PC-9 (cell line): ENCODE measurements around the gene GMDS. TPM values are rescaled to one million over a fixed set of nuclear protein-coding genes. Genes with fewer than 3 reads are reported as not detected.

Source experiments
- BruUV-seq: library from RNA; stranded (reverse); fragments of 400-500 nt; replicated peaks from 2 replicates; lab custom pipeline; 2021; lab: Mats Ljungman, UMichigan
- CTCF ChIA-PET: fragments of 300-600 bp; sonication (Branson Sonifier 250); formaldehyde crosslinking; loops from one replicate; lab custom pipeline; 2022; ENCODE audit warnings: antibody characterized with exemption; lab: Charles Lee
- POLR2A ChIA-PET: fragments of 300-600 bp; sonication (Branson Sonifier 250); formaldehyde crosslinking; loops from one replicate; lab custom pipeline; 2022; ENCODE audit warnings: antibody characterized with exemption; ENCODE audit not compliant: unreplicated experiment; lab: Charles Lee
- DNase-seq, 2 experiments: peaks; one replicate each; pipeline versions ENCODE4 v3.0.0 to v3.0.0-alpha.2; 2015 to 2022; ENCODE audit warnings: mixed read lengths in 1 of 2
- H2AFZ ChIP-seq: fragments of 200-600 bp; sonication (generic); 2 replicates; pipeline ENCODE4 v1.8.1; 2017; ENCODE audit warnings: antibody characterized with exemption
- H3F3A ChIP-seq: fragments of 200-600 bp; sonication (generic); 2 replicates; pipeline ENCODE4 v1.8.1; 2017; ENCODE audit warnings: antibody characterized with exemption, mild to moderate bottlenecking, low read depth; ENCODE audit not compliant: insufficient read depth
- H3K27ac ChIP-seq: fragments of 200-600 bp; sonication (generic); 2 replicates; pipeline ENCODE4 v1.6.1; 2016; ENCODE audit warnings: mixed run types
- H3K27me3 ChIP-seq: fragments of 200-600 bp; sonication (generic); 2 replicates; pipeline ENCODE4 v1.6.1; 2016; ENCODE audit warnings: low read depth, mixed run types; ENCODE audit not compliant: insufficient read depth
- H3K36me3 ChIP-seq: fragments of 200-600 bp; sonication (generic); 2 replicates; pipeline ENCODE4 v1.6.1; 2016; ENCODE audit warnings: low read depth, mixed run types
- H3K4me1 ChIP-seq: fragments of 200-600 bp; sonication (generic); replicated peaks from 2 replicates; pipeline ENCODE4 v1.6.1; 2016; ENCODE audit warnings: mixed run types; ENCODE audit not compliant: insufficient read depth
- H3K4me2 ChIP-seq: fragments of 200-600 bp; sonication (generic); 2 replicates; pipeline ENCODE4 v1.6.1; 2017; ENCODE audit warnings: mixed run types
- H3K4me3 ChIP-seq: fragments of 200-600 bp; sonication (generic); 2 replicates; pipeline ENCODE4 v1.6.1; 2016; ENCODE audit warnings: mixed run types
- H3K79me2 ChIP-seq: fragments of 200-600 bp; sonication (generic); 2 replicates; pipeline ENCODE4 v1.6.1; 2017; ENCODE audit warnings: low read depth, mixed run types
- H3K9me2 ChIP-seq: fragments of 200-600 bp; sonication (generic); 2 replicates; pipeline ENCODE4 v1.8.1; 2017; ENCODE audit warnings: mild to moderate bottlenecking; ENCODE audit not compliant: insufficient read depth
- H3K9me3 ChIP-seq: fragments of 200-600 bp; sonication (generic); 2 replicates; pipeline ENCODE4 v1.8.1; 2016; ENCODE audit warnings: low read depth; ENCODE audit not compliant: insufficient read depth
- H4K20me1 ChIP-seq: fragments of 200-600 bp; sonication (generic); 2 replicates; pipeline ENCODE4 v1.8.1; 2017; ENCODE audit not compliant: insufficient read depth
- EZH2 ChIP-seq: fragments of 200-600 bp; sonication (generic); IDR thresholded peaks from 2 replicates; pipeline ENCODE4 v1.8.0; 2017; ENCODE audit warnings: antibody characterized with exemption, low read depth
- intact Hi-C: fragments of 100-400 bp; cut with micrococcal nuclease; formaldehyde crosslinking; loops from one replicate; pipeline ENCODE4 v1.10.0; 2022; ENCODE audit not compliant: unreplicated experiment
- total RNA-seq: library from RNA; stranded (reverse); gene quantifications from 2 replicates; pipeline ENCODE4 v1.2.3, GENCODE V29; 2021
- TF ChIP-seq, protein P1 (sequence below): fragments of 200-600 bp; sonication (generic); conservative IDR thresholded peaks from 2 replicates; pipeline ENCODE4 v1.6.1; 2017; ENCODE audit warnings: mixed run types, antibody characterized with exemption, mild to moderate bottlenecking, moderate library complexity

The GMDS gene
- total RNA-seq, 1 experiment from 2014 or later = 30.1 TPM

DNA sequence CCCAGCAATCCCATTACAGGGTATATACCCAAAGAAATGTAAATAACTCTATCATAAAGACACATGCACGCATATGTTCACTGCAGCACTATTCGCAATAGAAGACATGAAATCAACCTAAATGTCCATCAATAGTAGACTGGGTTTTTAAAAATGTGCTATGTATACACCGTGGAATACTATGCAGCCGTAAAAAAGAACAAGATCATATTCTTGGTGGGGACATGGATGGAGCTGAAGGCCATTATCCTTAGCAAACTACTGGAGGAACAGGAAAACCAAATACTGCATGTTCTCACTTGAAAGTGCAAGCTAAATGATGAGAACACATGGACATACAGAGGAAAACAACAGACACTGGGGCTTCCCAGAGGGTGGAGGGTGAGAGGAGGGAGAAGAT is 201.2 kb downstream of the GMDS start:
- H3K9me2 ChIP-seq = no peaks in the 10 kb centered on the region
- no peaks in the 10 kb centered on the region for H3K79me2 ChIP-seq
- TF ChIP-seq, protein P1, sequence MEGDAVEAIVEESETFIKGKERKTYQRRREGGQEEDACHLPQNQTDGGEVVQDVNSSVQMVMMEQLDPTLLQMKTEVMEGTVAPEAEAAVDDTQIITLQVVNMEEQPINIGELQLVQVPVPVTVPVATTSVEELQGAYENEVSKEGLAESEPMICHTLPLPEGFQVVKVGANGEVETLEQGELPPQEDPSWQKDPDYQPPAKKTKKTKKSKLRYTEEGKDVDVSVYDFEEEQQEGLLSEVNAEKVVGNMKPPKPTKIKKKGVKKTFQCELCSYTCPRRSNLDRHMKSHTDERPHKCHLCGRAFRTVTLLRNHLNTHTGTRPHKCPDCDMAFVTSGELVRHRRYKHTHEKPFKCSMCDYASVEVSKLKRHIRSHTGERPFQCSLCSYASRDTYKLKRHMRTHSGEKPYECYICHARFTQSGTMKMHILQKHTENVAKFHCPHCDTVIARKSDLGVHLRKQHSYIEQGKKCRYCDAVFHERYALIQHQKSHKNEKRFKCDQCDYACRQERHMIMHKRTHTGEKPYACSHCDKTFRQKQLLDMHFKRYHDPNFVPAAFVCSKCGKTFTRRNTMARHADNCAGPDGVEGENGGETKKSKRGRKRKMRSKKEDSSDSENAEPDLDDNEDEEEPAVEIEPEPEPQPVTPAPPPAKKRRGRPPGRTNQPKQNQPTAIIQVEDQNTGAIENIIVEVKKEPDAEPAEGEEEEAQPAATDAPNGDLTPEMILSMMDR = no peak
- no peak for TF ChIP-seq EZH2
- ChIA-PET POLR2A (no interaction called here), CTCF (no interaction called here)
- no peaks in the 10 kb centered on the region for H3K4me1 ChIP-seq
- no TSS peak for BruUV-seq
- no peak overlapping the region for H2AFZ ChIP-seq
- H3K4me3 ChIP-seq = no peak overlapping the region
- H3F3A ChIP-seq = no peaks in the 10 kb centered on the region
- H4K20me1 ChIP-seq = no peaks in the 10 kb centered on the region
- no peaks in the 10 kb centered on the region for H3K9me3 ChIP-seq
- no peak overlapping the region for H3K4me2 ChIP-seq
- no peaks in the 10 kb centered on the region for H3K36me3 ChIP-seq
- no peak for DNase-seq
- H3K27me3 ChIP-seq = no peaks in the 10 kb centered on the region
- no peak overlapping the region for H3K27ac ChIP-seq
- intact Hi-C loops = no loop called here

DNA sequence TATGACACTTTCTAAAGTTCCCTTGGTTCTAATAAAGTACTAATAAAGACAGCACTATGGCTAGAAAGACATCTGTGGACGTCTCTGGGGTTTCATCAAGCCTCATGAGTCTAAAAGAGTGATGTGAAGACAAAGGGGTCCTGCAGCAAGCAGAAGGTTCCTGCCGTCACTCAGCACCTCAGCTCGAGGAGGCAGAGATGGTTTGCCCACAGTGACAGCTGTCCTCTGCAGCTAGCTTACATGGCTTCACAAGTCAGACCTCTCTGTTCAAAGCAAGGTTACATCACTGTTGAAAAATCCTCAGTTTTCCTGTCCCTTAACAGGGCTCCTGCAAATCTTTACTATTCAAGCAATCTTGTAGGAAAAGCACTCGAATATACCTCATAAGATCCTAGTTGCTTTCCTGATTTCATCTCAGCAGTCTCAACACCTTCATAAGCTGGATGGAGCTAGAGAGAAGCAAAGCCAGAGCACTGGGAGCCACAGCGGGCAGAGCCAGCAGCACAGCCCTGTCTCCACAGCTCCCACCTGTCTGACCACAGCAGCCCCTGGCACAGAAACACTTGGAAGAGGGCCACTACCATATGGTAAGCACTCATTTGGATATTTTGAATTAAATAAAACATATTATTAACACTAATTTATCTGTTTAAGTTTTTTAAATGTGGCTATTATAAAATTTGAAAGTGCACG is 202.3 kb downstream of the GMDS start:
- Histone ChIP-seq H3K9me3 (no peaks in the 10 kb centered on the region), H3K4me2 (no peak overlapping the region), H3K4me1 (no peaks in the 10 kb centered on the region), H3K4me3 (no peak overlapping the region), H3K36me3 (no peaks in the 10 kb centered on the region), H3K9me2 (no peaks in the 10 kb centered on the region), H3F3A (no peaks in the 10 kb centered on the region), H3K27ac (no peak overlapping the region), H3K79me2 (no peaks in the 10 kb centered on the region), H3K27me3 (no peaks in the 10 kb centered on the region), H4K20me1 (no peaks in the 10 kb centered on the region), H2AFZ (no peak overlapping the region)
- intact Hi-C loops = no loop called here
- ChIA-PET CTCF (no interaction called here), POLR2A (no interaction called here)
- BruUV-seq = no TSS peak
- no peak for DNase-seq
- TF ChIP-seq, protein P1 = no peak
- TF ChIP-seq EZH2 = no peak

DNA sequence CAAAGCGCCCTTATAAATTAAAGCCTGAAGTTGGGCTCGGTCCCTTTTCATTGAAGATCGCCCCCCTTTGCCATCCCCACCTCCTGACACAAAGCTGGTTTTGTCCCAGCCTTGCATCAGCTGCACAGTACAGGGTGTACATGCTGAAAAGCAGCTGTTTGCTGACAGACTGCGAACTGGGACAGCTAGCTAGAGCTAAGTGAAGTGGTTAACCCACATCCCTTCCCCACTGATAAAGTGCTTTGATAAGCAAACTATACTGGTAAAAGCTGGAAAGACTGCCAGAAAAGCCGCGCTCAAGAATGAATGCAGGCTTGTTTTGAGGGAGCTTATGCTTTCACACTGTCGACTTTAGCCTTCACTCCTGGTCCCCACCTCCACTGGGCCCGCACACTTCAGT is 207.3 kb downstream of the GMDS start:
- H4K20me1 ChIP-seq = no peaks in the 10 kb centered on the region
- no peak overlapping the region for H3K4me3 ChIP-seq
- H3F3A ChIP-seq = no peaks in the 10 kb centered on the region
- H3K27ac ChIP-seq = no peak overlapping the region
- intact Hi-C loops = no loop called here
- TF ChIP-seq, protein P1 = no peak
- TF ChIP-seq EZH2 = no peak
- no TSS peak for BruUV-seq
- POLR2A ChIA-PET = no interaction called here
- H2AFZ ChIP-seq = no peak overlapping the region
- no peak overlapping the region for H3K4me2 ChIP-seq
- CTCF ChIA-PET = no interaction called here
- H3K79me2 ChIP-seq = no peaks in the 10 kb centered on the region
- H3K27me3 ChIP-seq = no peaks in the 10 kb centered on the region
- no peaks in the 10 kb centered on the region for H3K36me3 ChIP-seq
- no peaks in the 10 kb centered on the region for H3K9me2 ChIP-seq
- no peaks in the 10 kb centered on the region for H3K9me3 ChIP-seq
- DNase-seq = no peak
- H3K4me1 ChIP-seq = no peaks in the 10 kb centered on the region
